HG03175 (cell line): Measurements from ENCODE around the gene PCDHA8.
"Not testable (repeated sequence)": the region's sequence is repeated elsewhere in the genome, so short reads cannot be mapped to it uniquely, and the experiment has no call there.

ENCODE experiments used
- ATAC-seq: cut with Tn5 transposase; IDR thresholded peaks from one replicate; pipeline ENCODE4 v1.9.1; 2021; ENCODE audit warnings: mild to moderate bottlenecking, moderate library complexity; ENCODE audit not compliant: unreplicated experiment

Gene PCDHA8

DNA sequence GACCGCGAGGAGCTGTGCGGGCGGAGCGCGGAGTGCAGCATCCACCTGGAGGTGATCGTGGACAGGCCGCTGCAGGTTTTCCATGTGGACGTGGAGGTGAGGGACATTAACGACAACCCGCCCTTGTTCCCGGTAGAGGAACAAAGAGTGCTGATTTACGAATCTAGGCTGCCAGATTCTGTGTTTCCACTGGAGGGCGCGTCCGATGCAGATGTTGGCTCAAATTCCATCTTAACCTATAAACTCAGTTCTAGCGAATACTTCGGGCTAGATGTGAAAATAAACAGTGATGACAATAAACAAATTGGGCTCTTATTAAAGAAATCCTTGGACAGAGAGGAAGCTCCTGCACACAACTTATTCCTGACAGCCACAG, 12.6 kb upstream of the PCDHA8 start:
- ATAC-seq, result no peak

DNA sequence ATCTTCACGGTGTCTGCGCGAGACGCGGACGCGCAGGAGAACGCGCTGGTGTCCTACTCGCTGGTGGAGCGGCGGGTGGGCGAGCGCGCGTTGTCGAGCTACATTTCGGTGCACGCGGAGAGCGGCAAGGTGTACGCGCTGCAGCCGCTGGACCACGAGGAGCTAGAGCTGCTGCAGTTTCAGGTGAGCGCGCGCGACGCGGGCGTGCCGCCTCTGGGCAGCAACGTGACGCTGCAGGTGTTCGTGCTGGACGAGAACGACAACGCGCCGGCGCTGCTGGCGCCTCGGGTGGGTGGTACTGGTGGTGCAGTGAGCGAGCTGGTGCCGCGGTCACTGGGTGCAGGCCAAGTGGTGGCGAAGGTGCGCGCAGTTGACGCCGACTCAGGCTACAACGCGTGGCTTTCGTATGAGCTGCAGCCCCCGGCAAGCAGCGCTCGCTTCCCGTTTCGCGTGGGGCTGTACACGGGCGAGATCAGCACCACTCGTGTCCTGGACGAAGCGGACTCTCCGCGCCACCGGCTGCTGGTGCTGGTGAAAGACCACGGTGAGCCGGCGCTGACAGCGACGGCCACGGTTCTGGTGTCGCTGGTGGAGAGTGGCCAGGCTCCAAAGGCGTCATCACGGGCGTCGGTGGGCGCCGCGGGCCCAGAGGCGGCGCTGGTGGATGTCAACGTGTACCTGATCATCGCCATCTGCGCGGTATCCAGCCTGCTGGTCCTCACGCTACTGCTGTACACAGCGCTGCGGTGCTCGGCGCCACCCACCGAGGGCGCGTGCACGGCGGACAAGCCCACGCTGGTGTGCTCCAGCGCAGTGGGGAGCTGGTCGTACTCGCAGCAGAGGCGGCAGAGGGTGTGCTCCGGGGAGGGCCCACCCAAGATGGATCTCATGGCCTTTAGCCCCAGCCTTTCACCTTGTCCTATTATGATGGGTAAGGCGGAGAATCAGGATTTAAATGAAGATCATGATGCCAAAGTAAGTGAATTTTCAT, 11.2 kb upstream of the PCDHA8 start:
- not testable (repeated sequence) for ATAC-seq

DNA sequence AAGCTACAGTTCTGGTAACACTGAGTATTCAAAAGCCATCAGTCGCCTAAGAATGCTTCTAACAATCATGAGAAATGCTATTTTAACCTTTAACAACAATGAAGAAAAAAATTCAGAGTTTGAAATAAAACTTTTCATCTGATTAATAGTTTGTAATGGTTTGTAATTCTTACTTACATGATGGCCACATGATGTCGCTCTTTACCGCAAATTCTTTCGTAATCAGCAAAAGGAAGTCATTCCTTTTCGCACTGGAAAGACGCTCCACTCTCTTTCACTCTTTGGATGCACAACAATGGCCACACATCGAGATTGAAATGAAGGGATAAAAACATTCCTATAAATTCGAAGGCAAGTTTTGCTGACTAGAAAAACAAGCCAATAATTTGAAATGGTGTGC, 7.0 kb upstream of the PCDHA8 start, which contains the start of gene PCDHA7:
Gene PCDHA7, plus strand, starts transcription at position 277 of the 400 bp plus-strand sequence. Its CDS starts 115 bp downstream, at position 392.
- no peak for ATAC-seq

DNA sequence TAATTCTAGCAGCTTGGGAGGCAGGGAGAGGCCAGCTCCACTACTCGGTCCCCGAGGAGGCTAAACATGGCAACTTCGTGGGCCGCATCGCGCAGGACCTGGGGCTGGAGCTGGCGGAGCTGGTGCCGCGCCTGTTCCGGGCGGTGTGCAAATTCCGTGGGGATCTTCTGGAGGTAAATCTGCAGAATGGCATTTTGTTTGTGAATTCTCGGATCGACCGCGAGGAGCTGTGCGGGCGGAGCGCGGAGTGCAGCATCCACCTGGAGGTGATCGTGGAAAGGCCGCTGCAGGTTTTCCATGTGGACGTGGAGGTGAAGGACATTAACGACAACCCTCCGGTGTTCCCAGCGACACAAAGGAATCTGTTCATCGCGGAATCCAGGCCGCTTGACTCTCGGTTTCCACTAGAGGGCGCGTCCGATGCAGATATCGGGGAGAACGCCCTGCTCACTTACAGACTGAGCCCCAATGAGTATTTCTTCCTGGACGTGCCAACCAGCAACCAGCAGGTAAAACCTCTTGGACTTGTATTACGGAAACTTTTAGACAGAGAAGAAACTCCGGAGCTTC, 6.5 kb upstream of the PCDHA8 start:
- not testable (repeated sequence) for ATAC-seq

DNA sequence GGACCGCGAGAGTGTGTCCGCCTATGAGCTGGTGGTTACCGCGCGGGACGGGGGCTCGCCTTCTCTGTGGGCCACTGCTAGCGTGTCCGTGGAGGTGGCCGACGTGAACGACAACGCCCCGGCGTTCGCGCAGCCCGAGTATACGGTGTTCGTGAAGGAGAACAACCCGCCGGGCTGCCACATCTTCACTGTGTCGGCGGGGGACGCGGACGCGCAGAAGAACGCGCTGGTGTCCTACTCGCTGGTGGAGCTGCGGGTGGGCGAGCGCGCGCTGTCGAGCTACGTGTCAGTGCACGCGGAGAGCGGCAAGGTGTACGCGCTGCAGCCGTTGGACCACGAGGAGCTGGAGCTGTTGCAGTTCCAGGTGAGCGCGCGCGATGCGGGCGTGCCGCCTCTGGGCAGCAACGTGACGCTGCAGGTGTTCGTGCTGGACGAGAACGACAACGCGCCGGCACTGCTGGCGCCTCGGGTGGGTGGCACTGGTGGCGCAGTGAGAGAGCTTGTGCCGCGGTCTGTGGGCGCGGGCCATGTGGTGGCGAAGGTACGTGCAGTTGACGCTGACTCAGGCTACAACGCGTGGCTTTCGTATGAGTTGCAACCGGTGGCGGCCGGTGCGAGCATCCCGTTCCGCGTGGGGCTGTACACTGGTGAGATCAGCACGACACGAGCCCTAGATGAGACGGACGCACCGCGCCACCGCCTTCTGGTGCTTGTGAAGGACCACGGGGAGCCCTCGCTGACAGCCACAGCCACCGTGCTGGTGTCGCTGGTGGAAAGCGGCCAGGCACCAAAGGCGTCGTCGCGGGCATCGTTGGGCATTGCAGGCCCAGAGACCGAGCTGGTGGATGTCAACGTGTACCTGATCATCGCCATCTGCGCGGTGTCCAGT, 5.1 kb upstream of the PCDHA8 start:
- ATAC-seq, result no peak

DNA sequence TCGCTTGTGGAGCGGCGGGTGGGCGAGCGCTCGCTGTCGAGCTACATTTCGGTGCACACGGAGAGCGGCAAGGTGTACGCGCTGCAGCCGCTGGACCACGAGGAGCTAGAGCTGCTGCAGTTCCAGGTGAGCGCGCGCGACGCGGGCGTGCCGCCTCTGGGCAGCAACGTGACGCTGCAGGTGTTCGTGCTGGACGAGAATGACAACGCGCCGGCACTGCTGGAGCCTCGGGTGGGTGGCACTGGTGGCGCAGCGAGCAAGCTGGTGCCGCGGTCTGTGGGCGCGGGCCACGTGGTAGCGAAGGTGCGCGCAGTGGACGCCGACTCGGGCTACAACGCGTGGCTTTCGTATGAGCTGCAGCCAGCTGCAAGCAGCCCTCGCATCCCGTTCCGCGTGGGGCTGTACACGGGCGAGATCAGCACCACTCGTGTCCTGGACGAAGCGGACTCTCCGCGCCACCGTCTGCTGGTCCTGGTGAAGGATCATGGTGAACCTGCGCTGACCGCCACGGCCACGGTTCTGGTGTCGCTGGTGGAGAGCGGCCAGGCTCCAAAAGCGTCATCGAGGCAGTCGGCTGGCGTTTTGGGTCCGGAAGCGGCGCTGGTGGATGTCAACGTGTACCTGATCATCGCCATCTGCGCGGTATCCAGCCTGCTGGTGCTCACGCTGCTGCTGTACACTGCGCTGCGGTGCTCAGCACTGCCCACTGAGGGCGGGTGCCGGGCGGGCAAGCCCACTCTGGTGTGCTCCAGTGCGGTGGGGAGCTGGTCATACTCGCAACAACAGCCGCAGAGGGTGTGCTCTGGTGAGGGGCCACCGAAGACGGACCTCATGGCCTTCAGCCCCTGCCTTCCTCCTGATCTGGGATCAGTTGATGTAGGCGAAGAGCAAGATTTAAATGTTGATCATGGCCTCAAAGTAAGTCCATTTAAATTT, 2.1 kb downstream of the PCDHA8 start:
- ATAC-seq, result no peak

DNA sequence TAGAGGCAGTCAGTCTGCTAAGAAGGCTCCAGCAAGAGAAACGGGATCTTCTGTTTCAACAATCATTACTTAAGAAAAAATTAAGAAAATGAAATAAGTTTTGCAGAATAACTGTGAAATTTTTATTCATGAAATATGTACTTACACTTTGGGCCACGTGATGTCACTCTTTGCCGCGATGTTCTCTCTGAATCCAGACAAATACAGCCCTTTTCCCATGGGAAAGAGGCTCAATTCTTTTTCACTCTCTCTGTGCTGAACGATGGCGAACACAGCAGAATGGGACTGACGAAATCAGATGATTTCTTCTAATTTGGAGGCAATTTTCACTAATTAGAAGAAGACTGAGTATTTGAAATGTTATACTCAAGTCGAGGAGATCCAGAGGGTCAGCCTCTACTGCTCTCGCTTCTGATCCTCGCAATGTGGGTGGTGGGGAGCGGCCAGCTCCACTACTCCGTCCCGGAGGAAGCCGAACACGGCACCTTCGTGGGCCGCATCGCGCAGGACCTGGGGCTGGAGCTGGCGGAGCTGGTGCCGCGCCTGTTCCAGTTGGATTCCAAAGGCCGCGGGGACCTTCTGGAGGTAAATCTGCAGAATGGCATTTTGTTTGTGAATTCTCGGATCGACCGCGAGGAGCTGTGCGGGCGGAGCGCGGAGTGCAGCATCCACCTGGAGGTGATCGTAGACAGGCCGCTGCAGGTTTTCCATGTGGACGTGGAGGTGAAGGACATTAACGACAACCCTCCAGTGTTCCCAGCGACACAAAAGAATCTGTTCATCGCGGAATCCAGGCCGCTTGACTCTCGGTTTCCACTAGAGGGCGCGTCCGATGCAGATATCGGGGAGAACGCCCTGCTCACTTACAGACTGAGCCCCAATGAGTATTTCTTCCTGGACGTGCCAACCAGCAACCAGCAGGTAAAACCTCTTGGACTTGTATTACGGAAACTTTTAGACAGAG, 7.4 kb downstream of the PCDHA8 start, which contains the start of gene PCDHA9:
Gene PCDHA9, plus strand, starts transcription at position 244 of the 964 bp plus-strand sequence. Its CDS starts 114 bp downstream, at position 358.
- not testable (repeated sequence) for ATAC-seq

DNA sequence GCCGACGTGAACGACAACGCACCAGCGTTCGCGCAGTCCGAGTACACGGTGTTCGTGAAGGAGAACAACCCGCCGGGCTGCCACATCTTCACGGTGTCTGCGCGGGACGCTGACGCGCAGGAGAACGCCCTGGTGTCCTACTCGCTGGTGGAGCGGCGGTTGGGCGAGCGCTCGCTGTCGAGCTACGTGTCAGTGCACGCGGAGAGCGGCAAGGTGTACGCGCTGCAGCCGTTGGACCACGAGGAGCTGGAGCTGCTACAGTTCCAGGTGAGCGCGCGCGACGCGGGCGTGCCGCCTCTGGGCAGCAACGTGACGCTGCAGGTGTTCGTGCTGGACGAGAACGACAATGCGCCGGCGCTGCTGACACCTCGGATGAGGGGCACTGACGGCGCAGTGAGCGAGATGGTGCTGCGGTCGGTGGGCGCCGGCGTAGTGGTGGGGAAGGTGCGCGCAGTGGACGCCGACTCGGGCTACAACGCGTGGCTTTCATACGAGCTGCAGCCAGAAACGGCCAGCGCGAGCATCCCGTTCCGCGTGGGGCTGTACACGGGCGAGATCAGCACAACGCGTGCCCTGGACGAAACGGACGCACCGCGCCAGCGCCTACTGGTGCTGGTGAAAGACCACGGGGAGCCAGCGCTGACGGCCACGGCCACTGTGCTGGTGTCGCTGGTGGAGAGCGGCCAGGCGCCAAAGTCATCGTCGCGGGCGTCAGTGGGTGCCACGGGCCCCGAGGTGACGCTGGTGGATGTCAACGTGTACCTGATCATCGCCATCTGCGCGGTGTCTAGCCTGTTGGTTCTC, 9.0 kb downstream of the PCDHA8 start:
- not testable (repeated sequence) for ATAC-seq

DNA sequence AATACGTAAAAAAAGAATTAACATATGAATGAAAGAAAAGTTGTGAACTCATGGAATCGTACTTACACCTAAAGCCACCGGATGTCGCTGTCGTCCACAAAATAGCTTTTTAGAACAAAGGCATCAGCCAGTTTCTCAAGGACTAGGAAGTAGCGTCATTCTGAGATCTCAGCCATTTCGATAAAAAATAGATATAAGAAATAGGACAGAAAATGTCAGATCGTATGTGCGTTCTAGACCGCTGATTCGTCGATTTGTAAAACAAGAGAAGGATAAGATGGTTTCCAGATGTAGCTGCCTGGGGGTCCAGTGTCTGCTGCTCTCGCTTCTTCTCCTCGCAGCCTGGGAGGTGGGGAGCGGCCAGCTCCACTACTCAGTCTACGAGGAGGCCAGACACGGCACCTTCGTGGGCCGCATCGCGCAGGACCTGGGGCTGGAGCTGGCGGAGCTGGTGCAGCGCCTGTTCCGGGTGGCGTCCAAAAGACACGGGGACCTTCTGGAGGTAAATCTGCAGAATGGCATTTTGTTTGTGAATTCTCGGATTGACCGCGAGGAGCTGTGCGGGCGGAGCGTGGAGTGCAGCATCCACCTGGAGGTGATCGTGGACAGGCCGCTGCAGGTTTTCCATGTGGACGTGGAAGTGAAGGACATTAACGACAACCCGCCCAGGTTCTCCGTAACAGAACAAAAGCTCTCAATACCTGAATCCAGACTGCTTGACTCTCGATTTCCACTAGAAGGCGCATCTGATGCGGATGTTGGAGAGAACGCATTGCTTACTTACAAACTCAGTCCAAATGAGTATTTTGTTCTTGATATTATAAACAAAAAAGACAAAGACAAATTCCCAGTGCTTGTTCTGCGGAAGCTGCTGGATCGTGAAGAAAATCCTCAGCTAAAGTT, 15.0 kb downstream of the PCDHA8 start, which contains the start of gene PCDHA10:
Gene PCDHA10, plus strand, starts transcription at position 126 of the 903 bp plus-strand sequence. Its CDS starts 152 bp downstream, at position 278.
- ATAC-seq, result no peak

DNA sequence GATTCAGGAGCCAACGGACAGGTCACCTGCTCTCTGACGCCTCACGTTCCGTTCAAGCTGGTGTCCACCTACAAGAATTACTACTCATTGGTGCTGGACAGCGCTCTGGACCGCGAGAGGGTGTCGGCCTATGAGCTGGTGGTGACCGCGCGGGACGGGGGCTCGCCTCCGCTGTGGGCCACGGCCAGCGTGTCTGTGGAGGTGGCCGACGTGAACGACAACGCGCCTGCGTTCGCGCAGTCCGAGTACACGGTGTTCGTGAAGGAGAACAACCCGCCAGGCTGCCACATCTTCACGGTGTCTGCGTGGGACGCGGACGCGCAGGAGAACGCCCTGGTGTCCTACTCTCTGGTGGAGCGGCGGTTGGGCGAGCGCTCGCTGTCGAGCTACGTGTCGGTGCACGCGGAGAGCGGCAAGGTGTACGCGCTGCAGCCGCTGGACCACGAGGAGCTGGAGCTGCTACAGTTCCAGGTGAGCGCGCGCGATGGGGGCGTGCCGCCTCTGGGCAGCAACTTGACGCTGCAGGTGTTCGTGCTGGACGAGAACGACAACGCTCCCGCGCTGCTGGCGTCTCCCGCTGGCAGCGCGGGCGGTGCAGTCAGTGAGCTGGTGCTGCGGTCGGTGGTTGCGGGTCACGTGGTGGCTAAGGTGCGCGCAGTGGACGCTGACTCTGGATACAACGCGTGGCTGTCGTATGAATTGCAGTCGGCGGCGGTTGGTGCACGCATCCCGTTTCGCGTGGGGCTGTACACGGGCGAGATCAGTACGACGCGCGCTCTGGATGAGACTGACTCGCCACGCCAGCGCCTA, 16.4 kb downstream of the PCDHA8 start:
- ATAC-seq, result no peak

DNA sequence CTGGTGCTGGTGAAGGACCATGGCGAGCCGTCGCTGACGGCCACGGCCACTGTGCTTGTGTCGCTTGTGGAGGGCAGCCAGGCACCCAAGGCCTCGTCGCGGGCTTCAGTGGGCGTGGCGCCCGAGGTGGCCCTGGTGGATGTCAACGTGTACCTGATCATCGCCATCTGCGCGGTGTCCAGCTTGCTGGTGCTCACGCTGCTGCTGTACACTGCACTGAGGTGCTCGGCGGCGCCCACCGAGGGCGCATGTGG, 16.9 kb downstream of the PCDHA8 start:
- no peak for ATAC-seq

DNA sequence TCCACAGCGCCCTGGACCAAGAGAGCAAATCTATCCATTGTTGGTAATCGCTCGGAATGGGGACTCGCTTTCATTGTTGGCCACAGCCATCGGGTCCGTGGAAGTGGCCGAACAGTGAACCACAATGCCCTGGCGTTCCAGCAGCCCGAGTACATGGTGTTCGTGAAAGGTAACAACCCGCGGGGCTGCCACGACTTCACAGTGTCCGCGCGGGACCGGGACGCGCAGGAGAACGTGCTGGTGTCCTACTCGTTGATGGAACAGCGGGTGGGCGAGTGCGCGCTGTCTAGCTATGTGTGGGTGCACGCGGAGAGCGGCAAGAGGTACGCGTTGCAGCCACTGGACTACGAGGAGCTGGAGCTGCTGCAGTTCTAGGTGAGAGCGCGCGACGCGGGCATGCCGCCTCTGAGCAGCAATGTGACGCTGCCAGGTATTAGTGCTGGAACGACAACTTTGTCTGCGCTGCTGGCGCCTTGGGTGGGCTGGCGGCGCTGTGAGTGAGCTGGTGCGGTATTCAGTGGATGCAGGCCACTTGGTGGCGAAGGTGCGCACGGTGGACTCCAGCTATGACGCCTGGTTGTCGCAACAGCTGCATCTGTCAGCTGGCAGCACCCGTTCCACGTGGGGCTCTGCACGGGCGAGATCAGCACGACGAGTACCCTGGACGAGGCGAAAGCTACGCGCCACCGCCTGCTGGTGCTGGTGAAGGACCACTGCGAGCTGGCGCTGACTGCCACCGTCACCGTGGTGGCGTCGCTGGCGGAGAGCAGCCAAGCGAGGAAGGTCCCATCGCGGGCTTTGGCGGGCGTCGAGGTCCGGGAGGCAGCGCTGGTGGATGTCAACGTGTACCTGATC, 21.7 kb downstream of the PCDHA8 start:
- no peak for ATAC-seq

DNA sequence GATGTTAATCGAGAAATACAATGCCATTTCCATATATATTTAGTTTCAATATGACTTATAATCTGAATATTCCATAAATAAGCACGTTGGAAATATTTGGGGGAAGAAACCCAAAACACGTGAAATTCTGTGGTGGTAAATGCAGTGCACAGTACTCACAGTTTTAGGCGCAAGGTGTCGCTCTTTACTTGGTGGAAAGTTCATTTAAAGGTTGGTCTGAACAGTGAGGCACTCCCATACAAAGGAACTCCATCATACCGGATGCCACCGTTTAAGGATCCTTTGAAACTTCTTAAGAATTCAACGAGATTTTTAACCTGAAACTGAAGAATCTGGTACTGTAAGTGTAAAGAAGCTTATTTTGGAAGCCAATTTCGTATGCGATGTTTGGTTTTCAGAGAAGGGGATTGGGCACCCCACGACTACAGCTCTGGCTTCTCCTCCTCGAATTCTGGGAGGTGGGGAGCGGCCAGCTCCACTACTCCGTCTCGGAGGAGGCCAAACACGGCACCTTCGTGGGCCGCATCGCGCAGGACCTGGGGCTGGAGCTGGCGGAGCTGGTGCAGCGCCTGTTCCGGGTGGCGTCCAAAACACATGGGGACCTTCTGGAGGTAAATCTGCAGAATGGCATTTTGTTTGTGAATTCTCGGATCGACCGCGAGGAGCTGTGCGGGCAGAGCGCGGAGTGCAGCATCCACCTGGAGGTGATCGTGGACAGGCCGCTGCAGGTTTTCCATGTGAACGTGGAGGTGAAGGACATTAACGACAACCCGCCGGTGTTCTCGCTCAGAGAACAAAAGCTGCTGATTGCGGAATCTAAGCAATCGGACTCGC, 28.0 kb downstream of the PCDHA8 start, which contains the start of gene PCDHA11:
Gene PCDHA11, plus strand, starts transcription at position 237 of the 834 bp plus-strand sequence. Its CDS starts 147 bp downstream, at position 384.
- ATAC-seq, result no peak

DNA sequence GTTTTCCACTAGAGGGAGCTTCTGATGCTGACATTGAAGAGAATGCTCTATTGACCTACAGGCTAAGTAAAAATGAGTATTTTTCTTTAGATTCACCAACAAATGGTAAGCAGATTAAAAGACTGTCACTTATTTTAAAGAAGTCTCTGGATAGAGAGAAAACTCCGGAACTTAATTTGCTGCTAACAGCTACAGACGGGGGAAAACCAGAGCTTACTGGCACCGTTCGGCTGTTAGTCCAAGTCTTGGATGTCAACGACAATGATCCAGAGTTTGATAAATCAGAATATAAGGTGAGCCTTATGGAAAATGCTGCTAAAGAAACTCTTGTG, 28.5 kb downstream of the PCDHA8 start:
- no peak for ATAC-seq
